Activated gamma-delta T cell treated with anti-CD3 and anti-CD28 coated beads, Interleukin-2, amount 50 U/mL, for 16 hours (primary cell): ENCODE data around the gene NSF.

Experiments used
- DNase-seq: peaks from one replicate; pipeline ENCODE4 v3.0.0-alpha.2; 2020; ENCODE audit warnings: low read depth

Gene NSF

GRCh38 chr17:46800573-46800972 lies 210.1 kb downstream of the NSF start:
- DNase-seq: no peak

GRCh38 chr17:46802800-46803199 lies 212.3 kb downstream of the NSF start:
- DNase-seq: no peak

- no peak for DNase-seq
Measured at GRCh38 chr17:46803544-46803943, 213.1 kb downstream of the NSF start.

- no peak for DNase-seq
Measured at GRCh38 chr17:46805771-46806170, 215.3 kb downstream of the NSF start.
